Mesothelial cell of epicardium (in vitro differentiated cells): Measurements from ENCODE around the gene MPC2. TPM values are rescaled to one million over a fixed set of nuclear protein-coding genes. Genes with fewer than 3 reads are reported as not detected.

Experiments
- DNase-seq, 2 experiments: peaks; one replicate each; pipeline ENCODE4 v3.0.0; 2021; ENCODE audit warnings: low spot score in 2 of 2; ENCODE audit not compliant: unreplicated experiment in 2 of 2
- H3K27ac Mint-ChIP-seq: 2 replicates; pipeline ENCODE4 v1.8.0; 2021; ENCODE audit warnings: mixed read lengths
- H3K27me3 Mint-ChIP-seq: 2 replicates; pipeline ENCODE4 v1.8.0; 2021; ENCODE audit warnings: low read depth, mixed read lengths
- H3K36me3 Mint-ChIP-seq: 2 replicates; pipeline ENCODE4 v1.8.0; 2021; ENCODE audit warnings: mixed read lengths
- H3K4me1 Mint-ChIP-seq: 2 replicates; pipeline ENCODE4 v1.8.0; 2021; ENCODE audit warnings: mixed read lengths
- H3K4me3 Mint-ChIP-seq: 2 replicates; pipeline ENCODE4 v1.8.0; 2021; ENCODE audit warnings: mild to moderate bottlenecking, moderate library complexity, mixed read lengths
- H3K9me3 Mint-ChIP-seq: 2 replicates; pipeline ENCODE4 v1.8.0; 2021; ENCODE audit warnings: mixed read lengths
- CTCF ChIP-seq: fragments of 200-600 bp; sonication (generic); IDR thresholded peaks from one replicate; pipeline ENCODE4 v1.5.0; 2021; ENCODE audit warnings: antibody characterized with exemption; ENCODE audit not compliant: unreplicated experiment
- total RNA-seq: library from RNA; stranded (reverse); gene quantifications from 3 replicates; pipeline ENCODE4 v1.2.1, GENCODE V29; 2021

MPC2 gene
- total RNA-seq, 1 donor from 2014 or later: 23.9 TPM

DNA sequence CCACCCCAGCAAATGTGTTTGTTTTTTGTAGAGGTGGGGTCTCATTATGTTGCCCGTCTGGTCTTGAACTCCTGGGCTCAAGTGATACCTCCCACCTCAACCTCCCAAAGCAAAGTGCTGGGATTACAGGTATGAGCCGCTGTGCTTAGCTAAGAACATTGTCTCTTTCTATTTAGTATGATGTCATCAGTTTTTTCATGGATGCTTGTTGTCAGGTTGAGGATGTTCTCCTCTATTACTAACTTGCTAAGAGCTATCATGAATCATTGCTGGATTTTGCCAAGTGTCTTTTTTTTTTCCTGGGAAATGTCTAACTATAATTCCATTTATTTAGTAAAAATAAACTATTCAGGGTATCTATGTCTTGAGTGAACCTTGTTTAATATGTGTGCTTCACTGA lies 19.0 kb upstream of the MPC2 start:
- DNase-seq: no peak
- Mint-ChIP-seq H3K36me3 (peaks cover 61% of the 10 kb centered on the region), H3K27ac (no peak overlapping the region), H3K27me3 (no peaks in the 10 kb centered on the region), H3K4me1 (no peaks in the 10 kb centered on the region), H3K4me3 (no peak overlapping the region), H3K9me3 (peaks cover 15% of the 10 kb centered on the region)
- no peak for TF ChIP-seq CTCF

- no peak for DNase-seq
- H3K9me3 Mint-ChIP-seq: peaks cover 7% of the 10 kb centered on the region
- H3K27me3 Mint-ChIP-seq: no peaks in the 10 kb centered on the region
- no peak overlapping the region for H3K27ac Mint-ChIP-seq
- no peak overlapping the region for H3K4me3 Mint-ChIP-seq
- TF ChIP-seq CTCF: no peak
- peaks cover 20% of the 10 kb centered on the region for H3K36me3 Mint-ChIP-seq
- peaks cover 13% of the 10 kb centered on the region for H3K4me1 Mint-ChIP-seq
These were observed 13.7 kb upstream of the MPC2 start for GRCh38 chr1:167950569-167950968.

DNA sequence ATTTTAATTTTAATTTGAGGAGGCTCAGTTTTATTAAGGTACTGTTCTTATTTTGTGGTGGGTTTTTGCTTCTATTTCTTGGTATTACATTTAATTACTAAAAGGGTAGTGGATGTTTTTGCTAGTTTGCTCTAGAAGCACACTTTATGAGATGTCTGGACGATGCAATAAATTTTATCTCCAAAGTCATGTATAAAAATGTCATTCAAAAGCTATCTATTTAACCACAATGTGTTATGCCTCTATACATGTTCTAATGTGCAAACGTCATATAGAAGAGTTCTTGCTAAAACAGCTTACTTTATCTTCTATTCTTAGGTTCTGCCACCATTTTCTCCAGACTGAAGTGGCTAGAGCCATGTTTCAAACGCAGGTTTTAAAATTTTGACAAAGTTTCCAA lies 12.9 kb upstream of the MPC2 start:
- Mint-ChIP-seq H3K27ac (no peak overlapping the region), H3K9me3 (peaks cover 12% of the 10 kb centered on the region), H3K36me3 (peaks cover 17% of the 10 kb centered on the region), H3K4me3 (no peak overlapping the region), H3K27me3 (no peaks in the 10 kb centered on the region), H3K4me1 (peaks cover 13% of the 10 kb centered on the region)
- no peak for DNase-seq
- TF ChIP-seq CTCF: no peak

DNA sequence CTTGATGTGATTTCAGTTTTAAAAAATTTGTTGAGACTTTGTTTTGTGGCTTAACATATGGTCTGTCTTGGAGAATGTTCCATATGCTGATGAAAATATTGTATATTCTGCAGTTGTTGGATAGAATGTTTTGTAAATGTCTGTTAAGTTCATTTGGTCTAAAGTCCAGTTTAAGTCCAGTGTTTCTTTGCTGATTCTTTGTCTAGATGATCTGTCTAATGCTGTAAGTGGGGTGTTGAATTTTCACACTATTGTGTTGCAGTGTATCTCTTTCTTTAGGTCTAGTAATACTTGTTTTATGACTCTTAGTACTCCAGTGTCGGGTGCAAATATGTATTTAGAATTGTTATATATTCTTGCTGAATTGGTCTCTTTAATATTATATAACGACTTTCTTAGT lies 10.9 kb upstream of the MPC2 start:
- Mint-ChIP-seq H3K27ac (no peak overlapping the region), H3K4me1 (peaks cover 13% of the 10 kb centered on the region), H3K27me3 (no peaks in the 10 kb centered on the region), H3K36me3 (peaks cover 27% of the 10 kb centered on the region), H3K4me3 (no peak overlapping the region), H3K9me3 (peaks cover 21% of the 10 kb centered on the region)
- DNase-seq: no peak
- TF ChIP-seq CTCF: no peak

GRCh38 chr1:167943541-167943940 lies 6.7 kb upstream of the MPC2 start:
- H3K36me3 Mint-ChIP-seq: peaks cover 22% of the 10 kb centered on the region
- H3K4me3 Mint-ChIP-seq: no peak overlapping the region
- DNase-seq: no peak
- no peak overlapping the region for H3K27ac Mint-ChIP-seq
- no peak for TF ChIP-seq CTCF
- H3K27me3 Mint-ChIP-seq: no peaks in the 10 kb centered on the region
- peaks cover 21% of the 10 kb centered on the region for H3K9me3 Mint-ChIP-seq
- peaks cover 18% of the 10 kb centered on the region for H3K4me1 Mint-ChIP-seq

GRCh38 chr1:167940264-167940663 lies 3.4 kb upstream of the MPC2 start:
- Mint-ChIP-seq H3K9me3 (peaks cover 13% of the 10 kb centered on the region), H3K4me3 (no peak overlapping the region), H3K36me3 (peaks cover 22% of the 10 kb centered on the region), H3K27ac (no peak overlapping the region), H3K27me3 (no peaks in the 10 kb centered on the region), H3K4me1 (peaks cover 12% of the 10 kb centered on the region)
- no peak for TF ChIP-seq CTCF
- no peak for DNase-seq
